Measurements from ENCODE around the gene CDC42. TPM values are rescaled to one million over a fixed set of nuclear protein-coding genes. Genes with fewer than 3 reads are reported as not detected.
A peak's percentile ranks its signal among the peaks of the same experiment; 100 is the strongest.

The CDC42 gene
- total RNA-seq, 1 donor from 2014 or later, result 216 TPM

DNA sequence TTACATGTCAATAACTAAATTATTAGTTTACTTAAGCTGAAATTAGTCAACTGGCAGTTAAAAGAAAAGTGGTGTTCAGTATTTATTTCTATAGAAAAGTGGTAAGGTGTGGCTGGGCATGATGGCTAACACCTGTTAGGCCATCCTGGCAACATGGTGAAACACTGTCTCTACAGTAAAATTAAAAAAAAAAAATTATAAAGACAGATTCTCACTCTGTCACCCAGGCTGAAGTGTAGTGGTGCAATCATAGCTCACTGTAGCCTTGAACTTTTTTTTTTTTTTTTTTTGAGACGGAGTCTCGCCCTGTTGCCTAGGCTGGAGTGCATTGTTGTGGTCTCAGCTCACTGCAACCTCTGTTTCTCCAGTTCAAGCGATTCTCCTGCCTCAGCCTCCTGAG, 57.5 kb downstream of the CDC42 start:
- no peaks in the 10 kb centered on the region for H3K27me3 Mint-ChIP-seq (ENCODE audit: unreplicated experiment)
- H3K9me3 Mint-ChIP-seq (ENCODE audit: unreplicated experiment), result no peaks in the 10 kb centered on the region
- TF ChIP-seq, protein P1, sequence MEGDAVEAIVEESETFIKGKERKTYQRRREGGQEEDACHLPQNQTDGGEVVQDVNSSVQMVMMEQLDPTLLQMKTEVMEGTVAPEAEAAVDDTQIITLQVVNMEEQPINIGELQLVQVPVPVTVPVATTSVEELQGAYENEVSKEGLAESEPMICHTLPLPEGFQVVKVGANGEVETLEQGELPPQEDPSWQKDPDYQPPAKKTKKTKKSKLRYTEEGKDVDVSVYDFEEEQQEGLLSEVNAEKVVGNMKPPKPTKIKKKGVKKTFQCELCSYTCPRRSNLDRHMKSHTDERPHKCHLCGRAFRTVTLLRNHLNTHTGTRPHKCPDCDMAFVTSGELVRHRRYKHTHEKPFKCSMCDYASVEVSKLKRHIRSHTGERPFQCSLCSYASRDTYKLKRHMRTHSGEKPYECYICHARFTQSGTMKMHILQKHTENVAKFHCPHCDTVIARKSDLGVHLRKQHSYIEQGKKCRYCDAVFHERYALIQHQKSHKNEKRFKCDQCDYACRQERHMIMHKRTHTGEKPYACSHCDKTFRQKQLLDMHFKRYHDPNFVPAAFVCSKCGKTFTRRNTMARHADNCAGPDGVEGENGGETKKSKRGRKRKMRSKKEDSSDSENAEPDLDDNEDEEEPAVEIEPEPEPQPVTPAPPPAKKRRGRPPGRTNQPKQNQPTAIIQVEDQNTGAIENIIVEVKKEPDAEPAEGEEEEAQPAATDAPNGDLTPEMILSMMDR (IDR thresholded peaks at IDR 0.05), result no peak
- H3K27ac Mint-ChIP-seq (ENCODE audit: unreplicated experiment), result no peak overlapping the region
- H3K4me3 Mint-ChIP-seq (ENCODE audit: unreplicated experiment), result no peak overlapping the region
- peaks cover 2% of the 10 kb centered on the region for H3K4me1 Mint-ChIP-seq (ENCODE audit: unreplicated experiment)
- DNase-seq (ENCODE audit: extremely low spot score, unreplicated experiment), result no peak
- H3K36me3 Mint-ChIP-seq (ENCODE audit: unreplicated experiment), result peaks cover 13% of the 10 kb centered on the region

DNA sequence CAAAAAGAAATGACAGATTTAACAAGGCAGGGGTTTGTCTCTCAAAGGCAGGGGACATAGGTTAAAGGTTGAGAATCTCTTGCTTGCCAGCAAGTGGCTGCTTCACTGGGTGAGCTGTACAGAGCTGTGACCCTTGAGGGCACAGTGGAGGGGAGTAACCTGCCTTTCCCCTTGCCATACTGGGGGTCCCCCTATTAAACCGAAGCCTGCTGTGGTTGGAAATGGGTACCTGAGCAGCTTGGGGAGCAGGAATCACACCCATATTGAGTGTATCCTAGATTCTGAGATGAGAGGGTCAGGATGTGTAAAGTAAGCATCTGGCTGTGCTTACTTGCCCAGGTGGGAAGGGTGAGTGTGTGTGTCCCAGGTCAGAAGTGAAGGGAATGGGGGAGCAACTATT, 58.6 kb downstream of the CDC42 start:
- Mint-ChIP-seq H3K4me1 (ENCODE audit: unreplicated experiment) (peaks cover 2% of the 10 kb centered on the region), H3K9me3 (ENCODE audit: unreplicated experiment) (no peaks in the 10 kb centered on the region), H3K4me3 (ENCODE audit: unreplicated experiment) (no peak overlapping the region), H3K27me3 (ENCODE audit: unreplicated experiment) (no peaks in the 10 kb centered on the region), H3K36me3 (ENCODE audit: unreplicated experiment) (peaks cover 16% of the 10 kb centered on the region), H3K27ac (ENCODE audit: unreplicated experiment) (no peak overlapping the region)
- peak; percentile 19 for DNase-seq (ENCODE audit: extremely low spot score, unreplicated experiment)
- TF ChIP-seq, protein P1 (IDR thresholded peaks at IDR 0.05), result no peak

DNA sequence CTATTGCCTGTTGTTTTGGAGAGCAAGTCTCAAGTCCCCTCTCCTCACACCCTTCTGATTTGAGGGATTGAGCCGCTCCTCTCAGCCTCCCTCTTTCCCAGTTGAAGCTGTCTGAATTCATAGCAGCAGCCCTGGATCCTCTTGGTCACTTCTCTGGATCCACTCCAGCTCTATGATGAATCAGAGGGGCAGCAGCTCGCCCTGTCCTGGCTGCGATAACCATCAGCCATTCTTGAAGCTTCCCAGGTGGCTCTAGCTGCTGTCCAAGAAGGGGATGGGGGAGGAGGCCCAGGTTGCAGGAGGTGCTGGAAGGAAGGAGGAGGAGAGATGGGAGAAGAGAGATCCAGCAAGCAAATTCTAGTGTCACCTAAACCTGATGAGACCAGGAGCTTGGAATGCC, 59.1 kb downstream of the CDC42 start:
- peak; percentile 40 for DNase-seq (ENCODE audit: extremely low spot score, unreplicated experiment)
- Mint-ChIP-seq H3K36me3 (ENCODE audit: unreplicated experiment) (peaks cover 16% of the 10 kb centered on the region), H3K9me3 (ENCODE audit: unreplicated experiment) (no peaks in the 10 kb centered on the region), H3K4me1 (ENCODE audit: unreplicated experiment) (peaks cover 3% of the 10 kb centered on the region), H3K4me3 (ENCODE audit: unreplicated experiment) (no peak overlapping the region), H3K27ac (ENCODE audit: unreplicated experiment) (peak overlapping the region; percentile 14), H3K27me3 (ENCODE audit: unreplicated experiment) (no peaks in the 10 kb centered on the region)
- TF ChIP-seq, protein P1 (IDR thresholded peaks at IDR 0.05), result no peak

DNA sequence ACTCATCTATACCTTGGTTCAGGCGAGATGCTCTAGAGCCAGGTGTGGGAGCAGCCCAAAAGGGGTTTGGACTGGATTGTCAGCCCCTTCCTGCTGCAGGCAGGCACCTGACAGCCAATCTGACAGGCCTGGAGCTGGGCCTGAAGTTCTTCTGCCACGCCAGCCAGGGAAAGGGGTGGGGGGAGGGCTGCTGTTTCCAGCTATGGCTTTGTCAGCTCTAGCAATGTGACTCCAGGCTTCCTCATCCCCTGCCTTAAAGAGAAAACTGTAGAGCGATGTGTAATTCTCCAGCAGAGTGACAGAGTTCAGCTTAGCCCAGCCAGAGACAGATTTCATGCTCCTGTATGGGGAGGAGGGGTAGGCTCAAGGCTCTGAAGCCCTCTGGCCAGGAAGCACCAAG, 60.0 kb downstream of the CDC42 start:
- DNase-seq (ENCODE audit: extremely low spot score, unreplicated experiment), result peak; percentile 56
- no peak overlapping the region for H3K27ac Mint-ChIP-seq (ENCODE audit: unreplicated experiment)
- no peaks in the 10 kb centered on the region for H3K9me3 Mint-ChIP-seq (ENCODE audit: unreplicated experiment)
- peaks cover 6% of the 10 kb centered on the region for H3K4me1 Mint-ChIP-seq (ENCODE audit: unreplicated experiment)
- no peak overlapping the region for H3K4me3 Mint-ChIP-seq (ENCODE audit: unreplicated experiment)
- H3K36me3 Mint-ChIP-seq (ENCODE audit: unreplicated experiment), result peaks cover 16% of the 10 kb centered on the region
- TF ChIP-seq, protein P1 (IDR thresholded peaks at IDR 0.05), result no peak
- H3K27me3 Mint-ChIP-seq (ENCODE audit: unreplicated experiment), result no peaks in the 10 kb centered on the region

DNA sequence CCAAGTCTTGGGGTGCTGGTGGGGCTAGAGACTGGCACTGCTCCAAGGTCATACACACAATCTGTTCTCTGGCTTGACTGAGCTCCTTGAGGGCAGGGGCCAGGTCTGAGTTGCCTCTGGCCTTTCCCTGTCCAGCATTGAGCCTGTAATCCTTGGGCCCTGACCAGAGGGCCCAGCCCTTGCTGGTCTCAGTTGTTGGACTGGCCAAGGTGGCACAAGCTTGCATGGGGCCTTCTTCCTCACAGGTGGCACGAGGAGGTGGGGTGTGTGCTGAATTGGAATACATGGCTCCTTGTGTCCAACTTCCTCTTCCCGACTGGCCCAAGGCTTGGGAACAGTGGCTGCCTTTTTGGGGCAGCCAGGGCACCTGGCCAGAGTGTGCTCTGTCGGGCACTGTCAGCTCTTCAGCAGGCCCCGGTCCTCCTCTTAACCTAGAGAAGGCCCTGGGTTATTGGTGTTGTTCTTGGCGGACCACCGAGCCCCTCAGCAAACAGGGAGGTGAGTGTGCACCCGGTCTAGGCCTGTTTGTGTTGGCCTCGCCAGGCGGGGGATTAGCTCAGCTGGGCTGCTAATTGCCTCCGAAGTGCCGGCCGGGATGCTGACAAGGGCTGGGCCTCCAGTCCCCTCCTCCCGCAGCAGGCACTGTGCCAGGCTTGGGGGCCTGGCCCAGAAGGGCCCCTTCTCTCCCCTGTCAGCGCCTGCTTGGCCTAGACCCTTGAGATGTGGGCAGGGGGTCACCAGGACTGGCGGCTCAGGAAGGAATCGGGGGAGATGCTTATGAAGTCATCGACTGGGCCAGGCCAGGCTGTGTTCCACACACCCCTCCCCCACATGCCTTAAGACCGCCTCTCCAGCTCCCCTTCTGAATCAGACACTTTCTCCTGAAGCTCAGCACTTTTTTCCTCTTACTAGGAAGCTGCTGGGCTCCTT, 61.8 kb downstream of the CDC42 start:
- H3K27ac Mint-ChIP-seq (ENCODE audit: unreplicated experiment), result peak overlapping the region; percentile 23
- H3K27me3 Mint-ChIP-seq (ENCODE audit: unreplicated experiment), result no peaks in the 10 kb centered on the region
- peaks cover 12% of the 10 kb centered on the region for H3K36me3 Mint-ChIP-seq (ENCODE audit: unreplicated experiment)
- peaks cover 10% of the 10 kb centered on the region for H3K4me1 Mint-ChIP-seq (ENCODE audit: unreplicated experiment)
- H3K4me3 Mint-ChIP-seq (ENCODE audit: unreplicated experiment), result no peak overlapping the region
- no peak for DNase-seq (ENCODE audit: extremely low spot score, unreplicated experiment)
- H3K9me3 Mint-ChIP-seq (ENCODE audit: unreplicated experiment), result no peaks in the 10 kb centered on the region
- TF ChIP-seq, protein P1 (IDR thresholded peaks at IDR 0.05), result no peak
